ENCODE data around the gene GBP1.

DNA sequence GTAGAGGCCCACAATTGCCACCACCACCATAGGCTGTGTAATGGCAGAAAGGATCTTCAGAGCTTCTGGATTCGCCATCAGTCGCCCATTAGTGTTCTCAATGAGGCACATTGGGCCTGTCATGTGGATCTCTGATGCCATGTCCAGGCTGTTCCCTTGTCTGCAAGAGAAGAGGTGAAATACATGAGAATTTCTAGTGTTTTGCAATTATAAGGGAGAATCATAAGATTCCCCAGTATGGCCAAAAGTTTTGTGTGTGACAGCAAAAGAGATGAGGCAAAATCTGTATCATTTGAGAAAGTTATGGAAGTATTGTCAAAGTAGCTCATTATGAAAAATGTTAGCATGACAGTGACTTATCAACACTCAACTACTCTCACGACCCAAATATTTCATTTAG, 1.9 kb downstream of the GBP1 start:
- TF ChIP-seq POLR2AphosphoS5 (IDR thresholded peaks at IDR 0.05; ENCODE audit: low read depth, low read length) (no peak), CTBP2 (IDR thresholded peaks at IDR 0.05; ENCODE audit: borderline replicate concordance, insufficient read depth, insufficient read length, low read length) (no peak)
- TF ChIP-seq, protein P1, sequence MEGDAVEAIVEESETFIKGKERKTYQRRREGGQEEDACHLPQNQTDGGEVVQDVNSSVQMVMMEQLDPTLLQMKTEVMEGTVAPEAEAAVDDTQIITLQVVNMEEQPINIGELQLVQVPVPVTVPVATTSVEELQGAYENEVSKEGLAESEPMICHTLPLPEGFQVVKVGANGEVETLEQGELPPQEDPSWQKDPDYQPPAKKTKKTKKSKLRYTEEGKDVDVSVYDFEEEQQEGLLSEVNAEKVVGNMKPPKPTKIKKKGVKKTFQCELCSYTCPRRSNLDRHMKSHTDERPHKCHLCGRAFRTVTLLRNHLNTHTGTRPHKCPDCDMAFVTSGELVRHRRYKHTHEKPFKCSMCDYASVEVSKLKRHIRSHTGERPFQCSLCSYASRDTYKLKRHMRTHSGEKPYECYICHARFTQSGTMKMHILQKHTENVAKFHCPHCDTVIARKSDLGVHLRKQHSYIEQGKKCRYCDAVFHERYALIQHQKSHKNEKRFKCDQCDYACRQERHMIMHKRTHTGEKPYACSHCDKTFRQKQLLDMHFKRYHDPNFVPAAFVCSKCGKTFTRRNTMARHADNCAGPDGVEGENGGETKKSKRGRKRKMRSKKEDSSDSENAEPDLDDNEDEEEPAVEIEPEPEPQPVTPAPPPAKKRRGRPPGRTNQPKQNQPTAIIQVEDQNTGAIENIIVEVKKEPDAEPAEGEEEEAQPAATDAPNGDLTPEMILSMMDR (IDR thresholded peaks at IDR 0.05; ENCODE audit: control extremely low read depth in 1 of 3, insufficient read depth in 1 of 3, low read depth in 1 of 3, low read length in 3 of 3): no peak
